SK-N-MC (cell line): ENCODE results near the gene CEACAM19.

Experiments
- DNase-seq: peaks from one replicate; pipeline ENCODE4 v3.0.0-alpha.2; 2011; ENCODE audit warnings: low read depth, low spot score
- H3K27ac ChIP-seq: fragments of 200-600 bp; sonication (generic); 2 replicates; pipeline ENCODE4 v1.5.1; 2016; ENCODE audit warnings: mixed run types
- H3K36me3 ChIP-seq: fragments of 200-600 bp; sonication (generic); 2 replicates; pipeline ENCODE4 v1.6.1; 2017; ENCODE audit warnings: antibody characterized with exemption, low read length, mixed read lengths; ENCODE audit not compliant: insufficient read depth
- H3K4me3 ChIP-seq: fragments of 200-600 bp; sonication (generic); 2 replicates; pipeline ENCODE4 v1.5.1; 2016
- H3K9ac ChIP-seq: fragments of 200-600 bp; sonication (generic); 2 replicates; pipeline ENCODE4 v1.8.0; 2017; ENCODE audit warnings: mixed run types, mixed read lengths; ENCODE audit not compliant: insufficient read length
- H3K9me3 ChIP-seq: fragments of 200-600 bp; sonication (generic); 2 replicates; pipeline ENCODE4 v1.6.1; 2017; ENCODE audit warnings: low read depth, mild to moderate bottlenecking, antibody characterized with exemption, low read length, moderate library complexity, mixed read lengths
- EZH2 ChIP-seq: fragments of 200-600 bp; sonication (generic); IDR thresholded peaks from one replicate; pipeline ENCODE4 v1.6.1; 2017; ENCODE audit warnings: antibody characterized with exemption
- FOXP2 ChIP-seq: optimal IDR thresholded peaks from 2 replicates; pipeline ENCODE3; 2011; ENCODE audit warnings: mild to moderate bottlenecking, moderate library complexity; ENCODE audit not compliant: insufficient read depth; ENCODE audit errors: extremely low read length, control extremely low read depth
- POLR2AphosphoS5 ChIP-seq: IDR thresholded peaks from 2 replicates; pipeline ENCODE4 v1.6.1; 2012; ENCODE audit warnings: mild to moderate bottlenecking, low read depth, low read length, borderline replicate concordance

Gene CEACAM19

GRCh38 chr19:44722131-44723121 lies 51.1 kb downstream of the CEACAM19 start:
- no peak for TF ChIP-seq EZH2
- TF ChIP-seq POLR2AphosphoS5 = no peak
- no peak for TF ChIP-seq FOXP2
- H3K9me3 ChIP-seq = no peaks in the 10 kb centered on the region
- DNase-seq = no peak
- no peaks in the 10 kb centered on the region for H3K36me3 ChIP-seq
- H3K27ac ChIP-seq = no peak overlapping the region
- no peak overlapping the region for H3K4me3 ChIP-seq
- H3K9ac ChIP-seq = no peak overlapping the region

GRCh38 chr19:44723299-44723951 lies 52.1 kb downstream of the CEACAM19 start:
- Histone ChIP-seq H3K27ac (no peak overlapping the region), H3K36me3 (no peaks in the 10 kb centered on the region), H3K4me3 (no peak overlapping the region), H3K9me3 (no peaks in the 10 kb centered on the region), H3K9ac (no peak overlapping the region)
- no peak for DNase-seq
- TF ChIP-seq FOXP2 = no peak
- no peak for TF ChIP-seq POLR2AphosphoS5
- no peak for TF ChIP-seq EZH2

GRCh38 chr19:44723952-44724319 lies 52.7 kb downstream of the CEACAM19 start:
- TF ChIP-seq EZH2 (no peak), FOXP2 (no peak), POLR2AphosphoS5 (no peak)
- Histone ChIP-seq H3K9ac (no peak overlapping the region), H3K4me3 (no peak overlapping the region), H3K9me3 (no peaks in the 10 kb centered on the region), H3K27ac (no peak overlapping the region), H3K36me3 (no peaks in the 10 kb centered on the region)
- DNase-seq = no peak

- H3K4me3 ChIP-seq = no peak overlapping the region
- no peak overlapping the region for H3K9ac ChIP-seq
These were observed 54.0 kb downstream of the CEACAM19 start for GRCh38 chr19:44725251-44725650.

GRCh38 chr19:44725684-44726083 lies 54.4 kb downstream of the CEACAM19 start:
- Histone ChIP-seq H3K9ac (no peak overlapping the region), H3K36me3 (no peaks in the 10 kb centered on the region), H3K4me3 (no peak overlapping the region), H3K27ac (no peak overlapping the region), H3K9me3 (no peaks in the 10 kb centered on the region)
- DNase-seq = no peak
- TF ChIP-seq EZH2 (no peak), POLR2AphosphoS5 (no peak), FOXP2 (no peak)

More at GRCh38 chr19:44725251-44725650, 54.0 kb downstream of the CEACAM19 start:
- Histone ChIP-seq H3K9me3 (no peaks in the 10 kb centered on the region), H3K36me3 (no peaks in the 10 kb centered on the region), H3K27ac (no peak overlapping the region)
- no peak for DNase-seq
- TF ChIP-seq FOXP2 = no peak
- no peak for TF ChIP-seq EZH2
- TF ChIP-seq POLR2AphosphoS5 = no peak

- Histone ChIP-seq H3K27ac (no peak overlapping the region), H3K36me3 (no peaks in the 10 kb centered on the region), H3K9me3 (no peaks in the 10 kb centered on the region), H3K4me3 (no peak overlapping the region), H3K9ac (no peak overlapping the region)
- DNase-seq = no peak
- TF ChIP-seq POLR2AphosphoS5 = no peak
- TF ChIP-seq FOXP2 = no peak
- TF ChIP-seq EZH2 = no peak
These were observed 55.2 kb downstream of the CEACAM19 start for GRCh38 chr19:44726465-44726864.

GRCh38 chr19:44728178-44728577 lies 56.9 kb downstream of the CEACAM19 start:
- no peak for DNase-seq
- Histone ChIP-seq H3K9ac (no peak overlapping the region), H3K27ac (no peak overlapping the region), H3K36me3 (no peaks in the 10 kb centered on the region), H3K4me3 (no peak overlapping the region), H3K9me3 (no peaks in the 10 kb centered on the region)
- TF ChIP-seq EZH2 = no peak
- TF ChIP-seq POLR2AphosphoS5 = no peak
- TF ChIP-seq FOXP2 = no peak

GRCh38 chr19:44729516-44730033 lies 58.3 kb downstream of the CEACAM19 start:
- no peak for DNase-seq
- Histone ChIP-seq H3K9ac (no peak overlapping the region), H3K36me3 (no peaks in the 10 kb centered on the region), H3K27ac (no peak overlapping the region), H3K9me3 (no peaks in the 10 kb centered on the region), H3K4me3 (no peak overlapping the region)
- TF ChIP-seq FOXP2 (no peak), POLR2AphosphoS5 (no peak), EZH2 (no peak)
